Psoas muscle (tissue), 8 donors: ENCODE data around the gene BPIFA3. TPM values are rescaled to one million over a fixed set of nuclear protein-coding genes. Genes with fewer than 3 reads are reported as not detected.

ENCODE experiments used
- ATAC-seq, 4 donors: fragments of 200-7000 bp; cut with Tn5 transposase; one replicate each; pipeline ENCODE4 v1.9.1; 2020; ENCODE audit warnings: moderate library complexity in 3 of 4, mild to moderate bottlenecking in 2 of 4
- DNase-seq, 2 donors: peaks; one replicate each; pipeline ENCODE4 v3.0.0-alpha.2; 2020
- H3K27ac ChIP-seq: fragments of 200-600 bp; one replicate; pipeline ENCODE4 v1.8.0; 2022
- H3K27me3 ChIP-seq, 3 donors: fragments of 200-600 bp in 1 of 3; one replicate each; pipeline versions ENCODE4 v1.6.1 to v1.8.0; 2013 to 2022; ENCODE audit warnings: low read length in 2 of 3, mild to moderate bottlenecking in 2 of 3, moderate library complexity in 1 of 3; ENCODE audit not compliant: insufficient read depth in 3 of 3
- H3K36me3 ChIP-seq, 2 donors: fragments of 200-600 bp in 1 of 2; one replicate each; pipeline versions ENCODE4 v1.6.1 to v1.8.0; 2013 to 2022; ENCODE audit warnings: low read depth in 1 of 2, mild to moderate bottlenecking in 1 of 2, moderate library complexity in 1 of 2; ENCODE audit not compliant: insufficient read depth in 1 of 2
- H3K4me1 ChIP-seq: fragments of 200-600 bp; one replicate; pipeline ENCODE4 v1.8.0; 2022
- H3K4me3 ChIP-seq: fragments of 200-600 bp; one replicate; pipeline ENCODE4 v1.8.0; 2022; ENCODE audit warnings: mild to moderate bottlenecking
- H3K9me3 ChIP-seq: fragments of 200-600 bp; one replicate; pipeline ENCODE4 v1.8.0; 2022
- WGBS, 3 donors: extraction: QIAGEN DNeasy Blood & Tissue Kit; methylation state at CpG; one replicate each; pipeline versions ENCODE4 v1.1.6 to v1.1.7; 2013; 5-methylcytosine and 5-hydroxymethylcytosine counted together
- intact Hi-C, 2 donors: fragments of 100-400 bp; cut with DNase I; formaldehyde crosslinking; loops; one replicate each; pipeline versions ENCODE4 v1.11.0 to v1.14.2; 2022
- polyA plus RNA-seq, 3 donors: library from polyadenylated mRNA; stranded (reverse); fragments of 200-250 nt; gene quantifications; one replicate each; pipeline ENCODE4 v1.2.3, GENCODE V29; 2013
- total RNA-seq, 4 donors: library from RNA; stranded (reverse); fragmentation: NEBNext Ultra II Directional in 2 of 4; extraction: Animal tissue kit (Norgen Biotek cat#: 25700) in 2 of 4; gene quantifications; one replicate each; pipeline versions ENCODE4 v1.2.1 to v1.2.4, GENCODE V29; 2021 to 2023
- TF ChIP-seq, protein P1 (sequence below): fragments of 200-600 bp; IDR thresholded peaks from one replicate; pipeline ENCODE4 v1.8.0; 2022; ENCODE audit warnings: antibody characterized with exemption
- donor health status: healthy with polysubstance abuse.
- donor health status: DM: no; HTN: no; CAD: no; lungs with moderate emphysema.
- donor health status: Bipolar disorder and iron deficiency.
- donor health status: healthy.
- donor health status: DM: yes; HTN: yes; CAD: no.
- donor health status: DM: no; HTN: no; CAD: no.
- donor health status: DM: no; HTN: no; CAD: no.
- donor health status: DM: yes; HTN: yes; CAD: no.

Gene BPIFA3
- total and polyA plus RNA-seq, 7 donors = not detected

- Histone ChIP-seq H3K27ac (no peak overlapping the region), H3K4me3 (no peak overlapping the region), H3K27me3 (peaks cover 0 to 25% (median 6%) of the 10 kb centered on the region in 3 donors), H3K4me1 (no peaks in the 10 kb centered on the region), H3K36me3 (no peaks in the 10 kb centered on the region), H3K9me3 (no peaks in the 10 kb centered on the region)
- intact Hi-C loops = no loop called here
- no peak for ATAC-seq
- WGBS, 3 donors = 61 to 66% (median 62%) methylated on average over 8 of the region's 8 CpGs
- TF ChIP-seq, protein P1, sequence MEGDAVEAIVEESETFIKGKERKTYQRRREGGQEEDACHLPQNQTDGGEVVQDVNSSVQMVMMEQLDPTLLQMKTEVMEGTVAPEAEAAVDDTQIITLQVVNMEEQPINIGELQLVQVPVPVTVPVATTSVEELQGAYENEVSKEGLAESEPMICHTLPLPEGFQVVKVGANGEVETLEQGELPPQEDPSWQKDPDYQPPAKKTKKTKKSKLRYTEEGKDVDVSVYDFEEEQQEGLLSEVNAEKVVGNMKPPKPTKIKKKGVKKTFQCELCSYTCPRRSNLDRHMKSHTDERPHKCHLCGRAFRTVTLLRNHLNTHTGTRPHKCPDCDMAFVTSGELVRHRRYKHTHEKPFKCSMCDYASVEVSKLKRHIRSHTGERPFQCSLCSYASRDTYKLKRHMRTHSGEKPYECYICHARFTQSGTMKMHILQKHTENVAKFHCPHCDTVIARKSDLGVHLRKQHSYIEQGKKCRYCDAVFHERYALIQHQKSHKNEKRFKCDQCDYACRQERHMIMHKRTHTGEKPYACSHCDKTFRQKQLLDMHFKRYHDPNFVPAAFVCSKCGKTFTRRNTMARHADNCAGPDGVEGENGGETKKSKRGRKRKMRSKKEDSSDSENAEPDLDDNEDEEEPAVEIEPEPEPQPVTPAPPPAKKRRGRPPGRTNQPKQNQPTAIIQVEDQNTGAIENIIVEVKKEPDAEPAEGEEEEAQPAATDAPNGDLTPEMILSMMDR = no peak
- no peak for DNase-seq
These were observed 58.1 kb downstream of the BPIFA3 start for GRCh38 chr20:33275215-33275614.

GRCh38 chr20:33275871-33276270, 58.7 kb downstream of the BPIFA3 start:
- DNase-seq (no peak), ATAC-seq (no peak)
- no peaks in the 10 kb centered on the region for H3K36me3 ChIP-seq
- intact Hi-C loops = no loop called here
- H3K4me3 ChIP-seq = no peak overlapping the region
- 58 to 64% (median 60%) methylated on average over 3 of the region's 3 CpGs for WGBS, 3 donors
- H3K4me1 ChIP-seq = no peaks in the 10 kb centered on the region
- TF ChIP-seq, protein P1 = no peak
- H3K9me3 ChIP-seq = no peaks in the 10 kb centered on the region
- H3K27me3 ChIP-seq = peaks cover 0 to 27% (median 6%) of the 10 kb centered on the region in 3 donors
- H3K27ac ChIP-seq = no peak overlapping the region

GRCh38 chr20:33276303-33277113, 59.4 kb downstream of the BPIFA3 start:
- 64 to 73% (median 66%) methylated on average over 10 to 12 of the region's 12 CpGs for WGBS, 3 donors
- TF ChIP-seq, protein P1 = no peak
- H3K36me3 ChIP-seq = no peaks in the 10 kb centered on the region
- no peaks in the 10 kb centered on the region for H3K4me1 ChIP-seq
- no peaks in the 10 kb centered on the region for H3K9me3 ChIP-seq
- DNase-seq (no peak), ATAC-seq (no peak)
- H3K27ac ChIP-seq = no peak overlapping the region
- peaks cover 0 to 29% (median 6%) of the 10 kb centered on the region in 3 donors for H3K27me3 ChIP-seq
- no peak overlapping the region for H3K4me3 ChIP-seq
- intact Hi-C loops = no loop called here

Other genes starting within 250 kb of the BPIFA3 start
- not detected for gene SUN5, start 212.9 kb upstream of the BPIFA3 start, total RNA-seq
- not detected for gene SUN5, start 212.9 kb upstream of the BPIFA3 start, polyA plus RNA-seq
- not detected for gene BPIFB2, start 209.6 kb upstream of the BPIFA3 start, total RNA-seq
- gene BPIFB2, start 209.6 kb upstream of the BPIFA3 start, polyA plus RNA-seq = not detected
- gene BPIFB6, start 185.7 kb upstream of the BPIFA3 start, total RNA-seq = not detected
- not detected for gene BPIFB6, start 185.7 kb upstream of the BPIFA3 start, polyA plus RNA-seq
- not detected for gene BPIFB3, start 163.4 kb upstream of the BPIFA3 start, total RNA-seq
- gene BPIFB3, start 163.4 kb upstream of the BPIFA3 start, polyA plus RNA-seq = not detected
- gene BPIFB4, start 137.7 kb upstream of the BPIFA3 start, total RNA-seq = not detected
- gene BPIFB4, start 137.7 kb upstream of the BPIFA3 start, polyA plus RNA-seq = not detected
- gene BPIFA2, start 49.2 kb upstream of the BPIFA3 start, total RNA-seq = not detected
- not detected for gene BPIFA2, start 49.2 kb upstream of the BPIFA3 start, polyA plus RNA-seq
- not detected for gene BPIFA1, start 18.6 kb downstream of the BPIFA3 start, total RNA-seq
- gene BPIFA1, start 18.6 kb downstream of the BPIFA3 start, polyA plus RNA-seq = not detected
- gene BPIFB1, start 65.9 kb downstream of the BPIFA3 start, total RNA-seq = not detected
- under 1 TPM in 1 of 3 donors, not detected in 2; 0.04 TPM for gene BPIFB1, start 65.9 kb downstream of the BPIFA3 start, polyA plus RNA-seq
- 10 to 100 TPM; 14.7 to 28.4 (median 22.8) TPM for gene CDK5RAP1, start 184.2 kb downstream of the BPIFA3 start, total RNA-seq
- 10 to 100 TPM; 25.8 to 43.3 (median 26.2) TPM for gene CDK5RAP1, start 184.2 kb downstream of the BPIFA3 start, polyA plus RNA-seq
- 100 to 1,000 TPM; 102 to 150 (median 129) TPM for gene SNTA1, start 226.4 kb downstream of the BPIFA3 start, total RNA-seq
- 100 to 1,000 TPM in 2 of 3 donors, 10 to 100 TPM in 1; 36.6 to 196 (median 165) TPM for gene SNTA1, start 226.4 kb downstream of the BPIFA3 start, polyA plus RNA-seq